DOHH2 (cell line): ENCODE results near the gene BRK1.
"Not testable (repeated sequence)": the region's sequence is repeated elsewhere in the genome, so short reads cannot be mapped to it uniquely, and the experiment has no call there.

Experiments
- H3F3A ChIP-seq: fragments of 200-600 bp; sonication (generic), shearing (Covaris generic); 2 replicates; pipeline ENCODE4 v1.6.0; 2016; ENCODE audit warnings: antibody characterized with exemption, mild to moderate bottlenecking; ENCODE audit not compliant: control insufficient read depth, insufficient read depth
- H3K27ac ChIP-seq: fragments of 200-600 bp; sonication (generic); 2 replicates; pipeline ENCODE4 v1.5.1; 2014; ENCODE audit warnings: low read depth, mild to moderate bottlenecking, low read length, moderate library complexity
- H3K27me3 ChIP-seq: fragments of 200-600 bp; sonication (generic); 2 replicates; pipeline ENCODE4 v1.6.1; 2014; ENCODE audit warnings: mild to moderate bottlenecking, low read length, mixed read lengths; ENCODE audit not compliant: control insufficient read depth
- H3K36me3 ChIP-seq: fragments of 200-600 bp; sonication (generic); 2 replicates; pipeline ENCODE4 v1.6.1; 2014; ENCODE audit warnings: mild to moderate bottlenecking, low read length, moderate library complexity, mixed read lengths; ENCODE audit not compliant: control insufficient read depth
- H3K4me1 ChIP-seq: fragments of 200-600 bp; sonication (generic); 2 replicates; pipeline ENCODE4 v1.6.1; 2014; ENCODE audit warnings: mild to moderate bottlenecking, low read length, mixed read lengths; ENCODE audit not compliant: control insufficient read depth
- H3K4me2 ChIP-seq: fragments of 200-600 bp; sonication (generic); 2 replicates; pipeline ENCODE4 v1.6.0; 2014; ENCODE audit warnings: mild to moderate bottlenecking, low read length, moderate library complexity
- H3K4me3 ChIP-seq: fragments of 200-600 bp; sonication (generic); 2 replicates; pipeline ENCODE4 v1.5.1; 2014; ENCODE audit warnings: mild to moderate bottlenecking, low read length, mixed read lengths
- H3K79me2 ChIP-seq: fragments of 200-600 bp; sonication (generic); 2 replicates; pipeline ENCODE4 v1.6.1; 2014; ENCODE audit warnings: mild to moderate bottlenecking, low read length, mixed read lengths; ENCODE audit not compliant: control insufficient read depth
- H3K9me2 ChIP-seq: fragments of 200-600 bp; sonication (generic); replicated peaks from 2 replicates; pipeline ENCODE4 v1.6.1; 2014; ENCODE audit warnings: mild to moderate bottlenecking, low read length, mixed read lengths; ENCODE audit not compliant: control insufficient read depth
- H3K9me3 ChIP-seq: fragments of 200-600 bp; sonication (generic); 2 replicates; pipeline ENCODE4 v1.6.1; 2014; ENCODE audit warnings: antibody characterized with exemption, low read length, mixed read lengths; ENCODE audit not compliant: control insufficient read depth, insufficient read depth
- H4K20me1 ChIP-seq: fragments of 200-600 bp; sonication (generic); 2 replicates; pipeline ENCODE4 v1.6.0; 2014; ENCODE audit warnings: low read depth, mild to moderate bottlenecking, antibody characterized with exemption, low read length, moderate library complexity; ENCODE audit not compliant: control insufficient read depth, insufficient read depth
- EZH2phosphoT487 ChIP-seq: fragments of 200-600 bp; sonication (generic); IDR thresholded peaks from 2 replicates; pipeline ENCODE4 v1.6.1; 2017; ENCODE audit warnings: borderline replicate concordance, mild to moderate bottlenecking, antibody characterized with exemption, low read length, moderate library complexity, mixed read lengths
- TF ChIP-seq, protein P1 (sequence below): fragments of 200-600 bp; sonication (generic); IDR thresholded peaks from one replicate; pipeline ENCODE4 v1.5.1; 2014; ENCODE audit warnings: antibody characterized with exemption, mild to moderate bottlenecking, low read depth, low read length; ENCODE audit not compliant: poor library complexity, severe bottlenecking

The BRK1 gene

DNA sequence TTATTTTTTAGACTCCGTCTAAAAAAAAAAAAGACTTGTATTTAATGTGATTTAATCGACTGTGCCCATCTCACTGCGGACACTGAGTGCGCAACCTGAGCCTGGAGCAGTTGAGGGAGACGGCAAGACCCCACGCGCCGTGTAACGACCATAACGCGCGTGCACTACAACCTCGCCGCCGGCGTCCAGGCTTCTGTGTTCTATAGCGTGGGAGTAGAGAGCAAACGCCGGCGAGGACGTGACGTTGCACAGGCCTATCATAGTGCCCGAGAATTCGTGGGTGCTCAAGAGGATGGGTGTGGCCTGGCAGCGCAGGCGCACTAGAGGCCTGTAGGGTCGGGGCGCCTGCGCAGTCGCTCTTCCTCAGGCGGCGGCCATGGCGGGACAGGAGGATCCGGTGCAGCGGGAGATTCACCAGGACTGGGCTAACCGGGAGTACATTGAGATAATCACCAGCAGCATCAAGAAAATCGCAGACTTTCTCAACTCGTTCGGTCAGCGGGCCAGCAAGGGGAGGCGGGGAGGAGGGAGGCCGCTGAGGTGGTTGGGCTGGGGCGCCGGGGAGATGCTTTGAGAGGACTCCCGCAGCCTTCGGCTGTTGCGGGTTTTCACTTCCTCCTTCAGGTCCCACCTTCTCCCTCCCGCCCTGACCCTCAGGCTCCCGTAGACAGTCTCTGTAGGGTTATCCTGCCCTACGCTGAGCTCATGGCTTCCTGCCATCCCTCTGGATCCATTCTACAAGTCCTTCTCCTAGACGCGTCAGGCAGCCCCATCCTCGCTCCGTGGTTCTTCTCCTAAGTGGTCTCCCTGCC is at the start of gene BRK1:
Gene BRK1, plus strand, starts transcription at position 350 of the 812 bp plus-strand sequence. Its CDS starts 27 bp downstream, at position 377.
- H3K27me3 ChIP-seq: no peaks in the 10 kb centered on the region
- peaks cover 43% of the 10 kb centered on the region for H3K36me3 ChIP-seq
- H4K20me1 ChIP-seq: peaks cover 26% of the 10 kb centered on the region
- peak within 1 kb of the TSS; percentile 98 for H3K4me2 ChIP-seq
- H3K4me3 ChIP-seq: peak within 1 kb of the TSS; percentile 92
- no peaks in the 10 kb centered on the region for H3K9me3 ChIP-seq
- peaks cover 29% of the 10 kb centered on the region for H3K4me1 ChIP-seq
- no peaks in the 10 kb centered on the region for H3K9me2 ChIP-seq
- peaks cover 54% of the 10 kb centered on the region for H3K79me2 ChIP-seq
- 0 out of 2 replicates have a peak, but pooled peaks cover 3% of the 10 kb centered on the region for H3F3A ChIP-seq
- no peak for TF ChIP-seq EZH2phosphoT487
- TF ChIP-seq, protein P1, sequence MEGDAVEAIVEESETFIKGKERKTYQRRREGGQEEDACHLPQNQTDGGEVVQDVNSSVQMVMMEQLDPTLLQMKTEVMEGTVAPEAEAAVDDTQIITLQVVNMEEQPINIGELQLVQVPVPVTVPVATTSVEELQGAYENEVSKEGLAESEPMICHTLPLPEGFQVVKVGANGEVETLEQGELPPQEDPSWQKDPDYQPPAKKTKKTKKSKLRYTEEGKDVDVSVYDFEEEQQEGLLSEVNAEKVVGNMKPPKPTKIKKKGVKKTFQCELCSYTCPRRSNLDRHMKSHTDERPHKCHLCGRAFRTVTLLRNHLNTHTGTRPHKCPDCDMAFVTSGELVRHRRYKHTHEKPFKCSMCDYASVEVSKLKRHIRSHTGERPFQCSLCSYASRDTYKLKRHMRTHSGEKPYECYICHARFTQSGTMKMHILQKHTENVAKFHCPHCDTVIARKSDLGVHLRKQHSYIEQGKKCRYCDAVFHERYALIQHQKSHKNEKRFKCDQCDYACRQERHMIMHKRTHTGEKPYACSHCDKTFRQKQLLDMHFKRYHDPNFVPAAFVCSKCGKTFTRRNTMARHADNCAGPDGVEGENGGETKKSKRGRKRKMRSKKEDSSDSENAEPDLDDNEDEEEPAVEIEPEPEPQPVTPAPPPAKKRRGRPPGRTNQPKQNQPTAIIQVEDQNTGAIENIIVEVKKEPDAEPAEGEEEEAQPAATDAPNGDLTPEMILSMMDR: no peak
- H3K27ac ChIP-seq: peak within 1 kb of the TSS; percentile 61

DNA sequence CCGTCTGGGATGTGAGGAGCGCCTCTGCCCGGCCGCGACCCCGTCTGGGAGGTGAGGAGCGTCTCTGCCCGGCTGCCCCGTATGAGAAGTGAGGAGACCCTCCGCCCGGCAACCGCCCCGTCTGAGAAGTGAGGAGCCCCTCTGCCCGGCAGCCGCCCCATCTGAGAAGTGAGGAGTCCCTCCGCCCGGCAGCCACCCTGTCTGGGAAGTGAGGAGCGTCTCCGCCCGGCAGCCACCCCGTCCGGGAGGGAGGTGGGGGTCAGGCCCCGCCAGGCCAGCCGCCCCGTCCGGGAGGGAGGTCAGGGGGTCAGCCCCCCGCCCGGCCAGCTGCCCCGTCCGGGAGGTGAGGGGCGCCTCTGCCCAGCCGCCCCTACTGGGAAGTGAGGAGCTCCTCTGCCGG is 45.4 kb upstream of the BRK1 start:
- H3K4me1 ChIP-seq, H4K20me1 ChIP-seq, H3K9me3 ChIP-seq, H3F3A ChIP-seq, H3K27me3 ChIP-seq, H3K4me3 ChIP-seq, H3K27ac ChIP-seq, H3K4me2 ChIP-seq, H3K79me2 ChIP-seq, H3K9me2 ChIP-seq: not testable (repeated sequence)
- H3K36me3 ChIP-seq: peaks cover 62% of the 10 kb centered on the region

DNA sequence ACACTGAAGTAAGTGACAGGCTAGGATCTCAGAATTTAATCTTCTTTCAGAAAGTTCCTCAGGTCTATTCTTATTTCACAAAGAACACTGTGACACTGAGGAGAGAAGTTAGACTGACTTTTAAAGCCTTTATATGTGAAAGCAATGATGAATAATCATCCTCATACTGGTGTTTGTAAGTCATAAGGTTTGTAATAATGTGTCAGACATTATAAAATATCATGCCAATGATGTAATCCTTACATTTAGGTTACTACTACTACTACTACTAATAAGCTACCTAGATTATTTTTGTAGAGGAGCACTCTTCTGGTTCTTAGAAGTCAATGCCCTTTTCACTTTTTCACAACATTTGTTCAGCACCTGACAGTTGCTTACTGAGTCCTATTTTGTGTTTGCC is 40.8 kb upstream of the BRK1 start:
- Histone ChIP-seq H3K36me3 (peaks cover 54% of the 10 kb centered on the region), H3K27me3 (no peaks in the 10 kb centered on the region), H3F3A (no peaks in the 10 kb centered on the region), H3K4me2 (no peak overlapping the region), H3K79me2 (no peaks in the 10 kb centered on the region), H3K9me3 (no peaks in the 10 kb centered on the region), H3K4me3 (no peak overlapping the region), H4K20me1 (no peaks in the 10 kb centered on the region), H3K27ac (no peak overlapping the region), H3K9me2 (no peaks in the 10 kb centered on the region), H3K4me1 (no peaks in the 10 kb centered on the region)
- TF ChIP-seq, protein P1: no peak

DNA sequence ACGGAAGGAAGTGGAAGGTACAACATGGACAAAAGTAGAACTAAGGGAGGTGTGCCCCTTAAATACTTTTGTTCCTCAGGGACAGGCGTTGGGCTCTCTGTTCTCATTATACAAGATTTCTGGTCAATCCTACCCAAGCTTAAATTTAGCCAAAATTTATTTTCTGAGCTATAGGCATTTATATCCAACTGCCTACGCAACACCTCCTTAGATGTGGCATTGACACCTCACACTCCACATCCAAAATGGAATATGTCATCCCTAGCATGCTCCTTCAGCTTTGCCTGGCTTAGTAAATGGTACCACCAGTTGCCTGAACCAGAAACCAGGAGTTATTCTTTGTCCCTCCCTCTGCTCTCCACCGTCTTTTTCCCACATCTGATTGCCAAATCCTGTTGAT is 33.6 kb upstream of the BRK1 start:
- TF ChIP-seq EZH2phosphoT487: no peak
- TF ChIP-seq, protein P1: no peak
- Histone ChIP-seq H3K9me2 (no peaks in the 10 kb centered on the region), H3K79me2 (no peaks in the 10 kb centered on the region), H3K27ac (no peak overlapping the region), H3K4me3 (no peak overlapping the region), H3K36me3 (peaks cover 77% of the 10 kb centered on the region), H3K4me2 (no peak overlapping the region), H3F3A (no peaks in the 10 kb centered on the region), H3K4me1 (no peaks in the 10 kb centered on the region), H4K20me1 (no peaks in the 10 kb centered on the region), H3K9me3 (no peaks in the 10 kb centered on the region), H3K27me3 (no peaks in the 10 kb centered on the region)
